SK-N-SH treated with all-trans-retinoic acid at 6 μM for 48 hours (cell line): Measurements from ENCODE around the gene TMEM9.

Experiments
- ATAC-seq: fragments of 200-7000 bp; cut with Tn5 transposase; 3 replicates; pipeline ENCODE4 v1.9.1; 2020; ENCODE audit warnings: mild to moderate bottlenecking, moderate library complexity
- ARNTL ChIP-seq: fragments of 450-650 bp; formaldehyde crosslinking; IDR thresholded peaks from 2 replicates; pipeline ENCODE4 v1.5.0; 2020; ENCODE audit warnings: low read depth, mild to moderate bottlenecking, moderate library complexity, borderline replicate concordance
- BACH2 ChIP-seq: fragments of 250-450 bp; sonication (Bioruptor Pico); IDR thresholded peaks from 2 replicates; pipeline ENCODE4 v1.9.0; 2021; ENCODE audit warnings: mild to moderate bottlenecking, borderline replicate concordance
- CREB5 ChIP-seq: fragments of 250-450 bp; sonication (Bioruptor Pico); IDR thresholded peaks from 2 replicates; pipeline ENCODE4 v1.5.1; 2020; ENCODE audit warnings: low read depth, mild to moderate bottlenecking, moderate library complexity
- CSDC2 ChIP-seq: fragments of 250-450 bp; sonication (Bioruptor Pico); IDR thresholded peaks from 2 replicates; pipeline ENCODE4 v1.5.0; 2020; ENCODE audit warnings: mild to moderate bottlenecking, moderate library complexity
- CSRNP3 ChIP-seq: fragments of 250-450 bp; sonication (Bioruptor Pico); IDR thresholded peaks from 2 replicates; pipeline ENCODE4 v1.5.1; 2021; ENCODE audit warnings: mild to moderate bottlenecking, moderate library complexity
- ESRRG ChIP-seq: fragments of 250-450 bp; sonication (Bioruptor Pico); IDR thresholded peaks from 2 replicates; pipeline ENCODE4 v1.6.1; 2021; ENCODE audit warnings: mild to moderate bottlenecking
- GLIS3 ChIP-seq: fragments of 250-450 bp; sonication (Bioruptor Pico); IDR thresholded peaks from 2 replicates; pipeline ENCODE4 v1.5.0; 2020; ENCODE audit warnings: mild to moderate bottlenecking, moderate library complexity
- ISL1 ChIP-seq: fragments of 250-450 bp; sonication (Bioruptor Pico); IDR thresholded peaks from 2 replicates; pipeline ENCODE4 v2.1.2; 2022; ENCODE audit warnings: mild to moderate bottlenecking, moderate library complexity
- OSR1 ChIP-seq: fragments of 250-450 bp; sonication (Bioruptor Pico); IDR thresholded peaks from 2 replicates; pipeline ENCODE4 v1.8.0; 2022; ENCODE audit warnings: moderate library complexity, mild to moderate bottlenecking, inconsistent platforms
- PATZ1 ChIP-seq: fragments of 250-450 bp; sonication (Bioruptor Pico); IDR thresholded peaks from 2 replicates; pipeline ENCODE4 v1.8.0; 2020; ENCODE audit warnings: mild to moderate bottlenecking, moderate library complexity, borderline replicate concordance
- POU6F1 ChIP-seq: fragments of 250-450 bp; sonication (Bioruptor Pico); IDR thresholded peaks from 2 replicates; pipeline ENCODE4 v1.8.0; 2021; ENCODE audit warnings: low read depth, mild to moderate bottlenecking, moderate library complexity, borderline replicate concordance
- PPARA ChIP-seq: fragments of 250-450 bp; sonication (Bioruptor Pico); IDR thresholded peaks from 2 replicates; pipeline ENCODE4 v1.5.0; 2020; ENCODE audit warnings: mild to moderate bottlenecking, borderline replicate concordance
- RARB ChIP-seq: fragments of 250-450 bp; sonication (Bioruptor Pico); IDR thresholded peaks from 2 replicates; pipeline ENCODE4 v1.8.0; 2021; ENCODE audit warnings: mild to moderate bottlenecking, moderate library complexity
- SNAI2 ChIP-seq: fragments of 250-450 bp; sonication (Bioruptor Pico); IDR thresholded peaks from 2 replicates; pipeline ENCODE4 v1.5.0; 2020; ENCODE audit warnings: mild to moderate bottlenecking, moderate library complexity
- TCF4 ChIP-seq: fragments of 250-450 bp; sonication (Bioruptor Pico); IDR thresholded peaks from 2 replicates; pipeline ENCODE4 v1.8.0; 2021; ENCODE audit warnings: mild to moderate bottlenecking, moderate library complexity, borderline replicate concordance
- TSHZ2 ChIP-seq: fragments of 250-450 bp; sonication (Bioruptor Pico); IDR thresholded peaks from 2 replicates; pipeline ENCODE4 v1.5.0; 2020; ENCODE audit warnings: mild to moderate bottlenecking, moderate library complexity
- ZC3H10 ChIP-seq: fragments of 250-450 bp; sonication (Bioruptor Pico); IDR thresholded peaks from 2 replicates; pipeline ENCODE4 v1.5.1; 2021; ENCODE audit warnings: mild to moderate bottlenecking, moderate library complexity
- ZFP30 ChIP-seq: fragments of 450-650 bp; formaldehyde crosslinking; IDR thresholded peaks from 2 replicates; pipeline ENCODE4 v1.5.0; 2022; ENCODE audit warnings: mild to moderate bottlenecking, moderate library complexity
- ZNF70 ChIP-seq: fragments of 450-650 bp; formaldehyde crosslinking; IDR thresholded peaks from 2 replicates; pipeline ENCODE4 v1.5.0; 2020; ENCODE audit warnings: mild to moderate bottlenecking, moderate library complexity
- ZNF8 ChIP-seq: fragments of 450-650 bp; formaldehyde crosslinking; IDR thresholded peaks from 2 replicates; pipeline ENCODE4 v1.5.0; 2020; ENCODE audit warnings: mild to moderate bottlenecking, moderate library complexity

TMEM9 gene

GRCh38 chr1:201090541-201090940 is 63.7 kb downstream of the TMEM9 start:
- no peak for ATAC-seq
- no peak for TF ChIP-seq POU6F1 (CRISPR knock-in tag)

- no peak for ATAC-seq
Observed at GRCh38 chr1:201089596-201089995, 64.7 kb downstream of the TMEM9 start.

GRCh38 chr1:201088901-201089525 is 65.3 kb downstream of the TMEM9 start:
- ATAC-seq: no peak
- TF ChIP-seq PPARA (no peak), CSDC2 (CRISPR knock-in tag) (no peak), ZFP30 (CRISPR knock-in tag) (no peak), ZNF8 (CRISPR knock-in tag) (no peak), CREB5 (CRISPR knock-in tag) (no peak), GLIS3 (no peak), CSRNP3 (CRISPR knock-in tag) (no peak), ISL1 (CRISPR knock-in tag) (no peak), ZC3H10 (no peak)

More at GRCh38 chr1:201089596-201089995, 64.7 kb downstream of the TMEM9 start:
- TF ChIP-seq RARB (CRISPR knock-in tag): no peak
- no peak for TF ChIP-seq CSRNP3 (CRISPR knock-in tag)
- TF ChIP-seq TCF4 (CRISPR knock-in tag): no peak
- no peak for TF ChIP-seq CREB5 (CRISPR knock-in tag)
- TF ChIP-seq ZNF70 (CRISPR knock-in tag): no peak
- TF ChIP-seq ESRRG (CRISPR knock-in tag): no peak
- TF ChIP-seq BACH2: no peak
- TF ChIP-seq SNAI2 (CRISPR knock-in tag): no peak
- no peak for TF ChIP-seq TSHZ2 (CRISPR knock-in tag)
- no peak for TF ChIP-seq ZC3H10
- no peak for TF ChIP-seq ARNTL
- TF ChIP-seq PATZ1: no peak
- TF ChIP-seq PPARA: no peak
- TF ChIP-seq OSR1 (CRISPR knock-in tag): no peak
- TF ChIP-seq CSDC2 (CRISPR knock-in tag): no peak
- no peak for TF ChIP-seq ZNF8 (CRISPR knock-in tag)
